ENCODE results near the gene ST3GAL2. TPM values are rescaled to one million over a fixed set of nuclear protein-coding genes. Genes with fewer than 3 reads are reported as not detected.
A peak's percentile ranks its signal among the peaks of the same experiment; 100 is the strongest.

The ST3GAL2 gene
- total and polyA plus RNA-seq, 7 experiments from 2014 or later = 11.3 to 35.9 (median 28.5) TPM

DNA sequence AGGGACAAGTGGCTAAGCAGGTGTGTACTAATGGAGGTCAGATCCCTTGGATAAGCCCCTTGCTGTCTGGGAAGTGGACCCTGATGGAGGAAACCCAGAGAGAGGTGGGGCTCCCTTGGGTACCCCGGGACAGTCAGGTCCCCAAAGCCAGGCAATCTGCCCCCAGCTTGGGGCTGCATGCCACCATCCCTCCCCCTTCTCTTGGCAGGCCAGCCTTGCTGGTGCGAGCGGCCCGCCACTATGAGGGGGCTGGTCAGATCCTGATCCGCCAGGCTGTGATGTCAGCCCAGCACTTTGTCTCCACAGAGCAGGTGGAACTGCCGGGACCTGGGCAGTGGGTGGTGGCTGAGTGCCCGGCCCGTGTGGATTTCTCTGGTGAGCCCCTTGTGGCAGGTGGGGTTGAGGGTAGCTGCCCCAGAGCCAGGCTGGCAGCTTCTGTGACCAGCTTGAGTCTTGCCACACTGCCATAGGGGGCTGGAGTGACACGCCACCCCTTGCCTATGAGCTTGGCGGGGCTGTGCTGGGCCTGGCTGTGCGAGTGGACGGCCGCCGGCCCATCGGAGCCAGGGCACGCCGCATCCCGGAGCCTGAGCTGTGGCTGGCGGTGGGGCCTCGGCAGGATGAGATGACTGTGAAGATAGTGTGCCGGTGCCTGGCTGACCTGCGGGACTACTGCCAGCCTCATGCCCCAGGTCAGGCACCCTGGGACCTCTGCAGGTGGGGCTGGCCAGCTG, 35.6 kb upstream of the ST3GAL2 start:
- Mint-ChIP-seq H3K36me3 (peaks cover 0 to 10% (median 0%) of the 10 kb centered on the region in 5 donors), H3K9me3 (no peaks in the 10 kb centered on the region), H3K4me3 (no peak overlapping the region), H3K27me3 (no peaks in the 10 kb centered on the region), H3K27ac (no peak overlapping the region), H3K4me1 (peaks cover 0 to 21% (median 0%) of the 10 kb centered on the region in 7 donors)
- POLR2A ChIA-PET = no interaction called here
- ATAC-seq (no peak), DNase-seq (no peak)
- Histone ChIP-seq H3K4me1 (ENCODE audit: control insufficient read depth in 2 of 2, insufficient read depth in 2 of 2, low read length in 2 of 2) (no peaks in the 10 kb centered on the region), H3K36me3 (ENCODE audit: control insufficient read depth in 2 of 3, insufficient read depth in 3 of 3, low read length in 3 of 3) (peaks cover 0 to 74% (median 0%) of the 10 kb centered on the region in 3 experiments), H3K27me3 (ENCODE audit: control insufficient read depth in 2 of 2, insufficient read depth in 2 of 2, low read length in 2 of 2) (no peaks in the 10 kb centered on the region), H3K9me3 (ENCODE audit: control insufficient read depth in 2 of 3, low read length in 3 of 3) (no peaks in the 10 kb centered on the region), H3K4me3 (ENCODE audit: low read length) (no peak overlapping the region), H3K27ac (ENCODE audit: low read depth, low read length) (no peak overlapping the region)
- CTCF ChIA-PET = interaction anchor here (1.0 kb wide), 1 partner anchor 104 kb away, joined by 3 read pairs; no protein-coding TSS in a partner anchor
- intact Hi-C loops (cut with micrococcal nuclease) = loop anchor here in 1 of 2 donors (5.0 kb wide), 2 partner anchors 77 to 92 kb away; no protein-coding TSS in a partner anchor

DNA sequence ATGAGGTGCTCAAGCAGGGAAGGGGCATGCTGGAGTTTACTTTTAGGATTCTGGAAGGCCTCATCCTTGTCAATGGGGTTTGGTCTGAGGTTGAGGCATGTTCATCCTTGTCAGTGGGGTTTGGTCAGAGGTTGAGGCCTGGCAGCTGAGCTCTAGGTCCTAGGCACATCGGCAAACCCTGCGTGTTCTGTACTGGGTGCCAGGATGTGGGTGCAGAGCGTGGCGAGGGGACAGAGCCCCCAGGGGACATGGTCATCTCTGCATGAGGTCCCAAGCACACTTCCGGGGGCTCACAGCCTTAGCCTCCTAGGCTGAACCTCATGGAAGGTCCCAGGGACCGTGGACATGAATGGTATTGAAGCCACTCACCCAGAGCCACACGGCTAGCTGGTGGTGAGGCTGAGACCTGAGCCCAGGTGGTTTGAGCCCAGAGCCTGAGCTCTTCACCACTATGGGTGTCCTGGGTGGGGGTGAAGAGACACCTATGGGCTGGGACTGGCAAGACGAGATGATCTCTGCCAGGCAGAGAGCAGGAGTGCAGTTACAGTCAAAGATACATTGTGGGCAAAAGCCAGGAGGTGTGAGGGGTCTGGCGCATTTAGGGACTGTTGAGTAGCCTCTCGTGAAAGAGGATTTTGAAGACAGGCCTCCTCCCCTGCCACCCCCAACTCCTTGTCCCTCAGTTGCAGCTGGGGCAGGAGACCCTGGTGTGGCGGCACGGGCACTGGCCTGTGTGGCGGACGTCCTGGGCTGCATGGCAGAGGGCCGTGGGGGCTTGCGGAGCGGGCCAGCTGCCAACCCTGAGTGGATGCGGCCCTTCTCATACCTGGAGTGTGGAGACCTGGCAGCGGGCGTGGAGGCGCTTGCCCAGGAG, 34.8 kb upstream of the ST3GAL2 start:
- Mint-ChIP-seq H3K27me3 (no peaks in the 10 kb centered on the region), H3K4me1 (peaks cover 0 to 21% (median 0%) of the 10 kb centered on the region in 7 donors), H3K27ac (peak overlapping the region in 3 of 9 donors; percentile 36 to 65 (median 56)), H3K9me3 (no peaks in the 10 kb centered on the region), H3K4me3 (no peak overlapping the region), H3K36me3 (peaks cover 0 to 9% (median 0%) of the 10 kb centered on the region in 5 donors)
- no peak for ATAC-seq
- Histone ChIP-seq H3K9me3 (ENCODE audit: control insufficient read depth in 2 of 3, low read length in 3 of 3) (no peaks in the 10 kb centered on the region), H3K36me3 (ENCODE audit: control insufficient read depth in 2 of 3, insufficient read depth in 3 of 3, low read length in 3 of 3) (peaks cover 0 to 69% (median 0%) of the 10 kb centered on the region in 3 experiments), H3K27me3 (ENCODE audit: control insufficient read depth in 2 of 2, insufficient read depth in 2 of 2, low read length in 2 of 2) (no peaks in the 10 kb centered on the region), H3K27ac (ENCODE audit: low read depth, low read length) (no peak overlapping the region), H3K4me1 (ENCODE audit: control insufficient read depth in 2 of 2, insufficient read depth in 2 of 2, low read length in 2 of 2) (no peaks in the 10 kb centered on the region), H3K4me3 (ENCODE audit: low read length) (no peak overlapping the region)
- ChIA-PET CTCF (interaction anchor here (1.0 kb wide), 1 partner anchor 104 kb away, joined by 3 read pairs; no protein-coding TSS in a partner anchor), POLR2A (no interaction called here)
- intact Hi-C loops (cut with micrococcal nuclease) = no loop called here
- DNase-seq = peak in 1 of 9 donors; percentile 8

DNA sequence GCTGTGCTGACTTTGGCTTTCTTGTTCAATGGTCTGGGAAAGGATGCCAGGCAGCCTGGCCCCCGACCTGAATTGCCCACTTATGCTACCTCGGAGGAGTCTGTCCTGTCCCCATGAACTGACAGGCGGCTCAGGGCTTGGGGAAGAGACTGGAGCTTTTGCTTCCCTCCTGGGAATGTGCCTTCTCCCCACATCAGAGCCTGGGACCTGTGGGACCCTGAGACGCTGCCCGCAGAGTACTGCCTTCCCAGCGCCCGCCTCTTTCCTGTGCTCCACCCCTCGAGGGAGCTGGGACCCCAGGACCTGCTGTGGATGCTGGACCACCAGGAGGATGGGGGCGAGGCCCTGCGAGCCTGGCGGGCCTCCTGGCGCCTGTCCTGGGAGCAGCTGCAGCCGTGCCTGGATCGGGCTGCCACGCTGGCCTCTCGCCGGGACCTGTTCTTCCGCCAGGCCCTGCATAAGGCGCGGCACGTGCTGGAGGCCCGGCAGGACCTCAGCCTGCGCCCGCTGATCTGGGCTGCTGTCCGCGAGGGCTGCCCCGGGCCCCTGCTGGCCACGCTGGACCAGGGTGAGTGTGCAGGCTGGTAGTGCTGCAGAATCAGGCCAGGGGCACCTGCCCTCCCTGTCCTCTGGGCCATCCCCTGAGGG, 34.0 kb upstream of the ST3GAL2 start:
- no peaks in the 10 kb centered on the region for H3K4me1 ChIP-seq (ENCODE audit: control insufficient read depth in 2 of 2, insufficient read depth in 2 of 2, low read length in 2 of 2)
- peaks cover 0 to 61% (median 0%) of the 10 kb centered on the region in 3 experiments for H3K36me3 ChIP-seq (ENCODE audit: control insufficient read depth in 2 of 3, insufficient read depth in 3 of 3, low read length in 3 of 3)
- Mint-ChIP-seq H3K9me3 (no peaks in the 10 kb centered on the region), H3K27me3 (no peaks in the 10 kb centered on the region), H3K4me3 (no peak overlapping the region), H3K27ac (no peak overlapping the region), H3K36me3 (peaks cover 0 to 9% (median 3%) of the 10 kb centered on the region in 5 donors), H3K4me1 (peaks cover 0 to 17% (median 0%) of the 10 kb centered on the region in 7 donors)
- ATAC-seq = no peak
- no peak for DNase-seq
- POLR2A ChIA-PET = interaction anchor here (0.6 kb wide), 1 partner anchor 1349 kb away, joined by 6 read pairs; no protein-coding TSS in a partner anchor
- H3K27me3 ChIP-seq (ENCODE audit: control insufficient read depth in 2 of 2, insufficient read depth in 2 of 2, low read length in 2 of 2) = no peaks in the 10 kb centered on the region
- CTCF ChIA-PET = interaction anchor here (1.0 kb wide), 1 partner anchor 103 kb away, joined by 3 read pairs; no protein-coding TSS in a partner anchor
- no peaks in the 10 kb centered on the region for H3K9me3 ChIP-seq (ENCODE audit: control insufficient read depth in 2 of 3, low read length in 3 of 3)
- H3K4me3 ChIP-seq (ENCODE audit: low read length) = no peak overlapping the region
- intact Hi-C loops (cut with micrococcal nuclease) = no loop called here
- no peak overlapping the region for H3K27ac ChIP-seq (ENCODE audit: low read depth, low read length)

DNA sequence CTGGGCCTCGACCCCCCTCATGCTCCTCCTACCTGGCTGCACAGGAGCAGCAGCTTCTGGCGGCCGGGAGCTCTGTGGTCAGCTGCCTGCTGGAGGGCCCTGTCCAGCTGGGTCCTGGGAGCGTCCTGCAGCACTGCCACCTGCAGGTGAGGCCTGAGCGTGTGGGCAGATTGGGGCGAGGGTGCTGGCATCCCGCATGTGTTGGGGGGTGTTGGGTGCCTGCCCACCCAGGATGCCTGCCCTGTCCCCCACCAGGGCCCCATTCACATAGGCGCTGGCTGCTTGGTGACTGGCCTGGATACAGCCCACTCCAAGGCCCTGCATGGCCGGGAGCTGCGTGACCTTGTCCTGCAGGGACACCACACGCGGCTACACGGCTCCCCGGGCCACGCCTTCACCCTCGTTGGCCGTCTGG, 32.0 kb upstream of the ST3GAL2 start:
- no peak for ATAC-seq
- Histone ChIP-seq H3K9me3 (ENCODE audit: control insufficient read depth in 2 of 3, low read length in 3 of 3) (no peaks in the 10 kb centered on the region), H3K4me1 (ENCODE audit: control insufficient read depth in 2 of 2, insufficient read depth in 2 of 2, low read length in 2 of 2) (no peaks in the 10 kb centered on the region), H3K36me3 (ENCODE audit: control insufficient read depth in 2 of 3, insufficient read depth in 3 of 3, low read length in 3 of 3) (peaks cover 0 to 61% (median 0%) of the 10 kb centered on the region in 3 experiments), H3K4me3 (ENCODE audit: low read length) (no peak overlapping the region), H3K27me3 (ENCODE audit: control insufficient read depth in 2 of 2, insufficient read depth in 2 of 2, low read length in 2 of 2) (no peaks in the 10 kb centered on the region), H3K27ac (ENCODE audit: low read depth, low read length) (no peak overlapping the region)
- DNase-seq = no peak
- Mint-ChIP-seq H3K27me3 (no peaks in the 10 kb centered on the region), H3K9me3 (no peaks in the 10 kb centered on the region), H3K4me3 (no peak overlapping the region), H3K4me1 (peaks cover 0 to 10% (median 0%) of the 10 kb centered on the region in 7 donors), H3K27ac (no peak overlapping the region), H3K36me3 (peaks cover 0 to 7% (median 0%) of the 10 kb centered on the region in 5 donors)
- CTCF ChIA-PET = interaction anchor here (0.6 to 1.2 kb wide), 2 partner anchors 69 to 101 kb away, joined by 3 to 4 read pairs; no protein-coding TSS in a partner anchor
- POLR2A ChIA-PET = interaction anchor here (1.1 to 1.3 kb wide), 2 partner anchors 90 to 97 kb away, joined by 3 read pairs; no protein-coding TSS in a partner anchor
- intact Hi-C loops (cut with micrococcal nuclease) = no loop called here

DNA sequence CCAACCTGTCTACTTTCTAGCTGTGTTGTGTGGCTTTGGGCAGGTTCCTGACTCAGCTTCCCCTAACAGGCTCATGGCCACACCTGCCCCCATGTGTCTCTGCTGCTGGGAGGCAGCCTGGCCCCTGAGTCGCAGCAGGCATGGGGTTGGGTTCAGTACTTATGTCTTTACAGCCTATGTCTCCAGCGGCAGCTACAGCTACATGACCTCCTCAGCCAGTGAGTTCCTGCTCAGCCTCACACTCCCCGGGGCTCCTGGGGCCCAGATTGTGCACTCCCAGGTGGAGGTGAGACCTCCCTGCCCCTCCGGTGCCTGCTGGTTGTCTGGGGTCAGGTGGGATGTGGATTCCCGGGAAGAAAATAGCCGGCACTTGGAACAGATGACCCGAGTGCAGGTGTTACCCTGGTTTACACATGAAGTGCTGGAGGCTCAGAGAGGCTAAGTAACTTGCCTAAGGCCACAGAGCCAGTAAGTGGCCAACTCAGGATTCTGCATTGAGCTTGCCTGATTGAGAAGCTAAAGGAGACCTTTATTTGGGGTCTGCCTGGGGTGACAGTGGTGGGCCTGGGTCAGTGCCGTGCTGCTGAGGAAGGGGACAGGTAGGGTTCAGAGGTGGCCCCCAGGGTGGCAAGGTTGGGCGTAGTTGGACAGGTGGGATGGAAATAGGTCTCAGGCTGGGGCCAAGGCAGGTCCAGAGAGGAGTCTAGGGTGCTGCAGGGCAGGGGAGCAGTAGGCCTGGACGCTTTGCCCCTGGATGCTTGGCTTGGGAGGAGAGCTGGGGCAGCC, 31.4 kb upstream of the ST3GAL2 start:
- no peak overlapping the region for H3K27ac ChIP-seq (ENCODE audit: low read depth, low read length)
- peak overlapping the region in 1 of 9 donors; percentile 52 for H3K27ac Mint-ChIP-seq
- peaks cover 0 to 10% (median 0%) of the 10 kb centered on the region in 7 donors for H3K4me1 Mint-ChIP-seq
- no peaks in the 10 kb centered on the region for H3K4me1 ChIP-seq (ENCODE audit: control insufficient read depth in 2 of 2, insufficient read depth in 2 of 2, low read length in 2 of 2)
- peaks cover 0 to 7% (median 0%) of the 10 kb centered on the region in 5 donors for H3K36me3 Mint-ChIP-seq
- CTCF ChIA-PET = interaction anchor here (0.6 to 1.2 kb wide), 2 partner anchors 68 to 101 kb away, joined by 3 to 4 read pairs; no protein-coding TSS in a partner anchor
- POLR2A ChIA-PET = interaction anchor here (0.8 to 1.3 kb wide), 3 partner anchors 31 to 96 kb away, joined by 3 read pairs; no protein-coding TSS in a partner anchor
- DNase-seq = no peak
- intact Hi-C loops (cut with micrococcal nuclease) = no loop called here
- no peaks in the 10 kb centered on the region for H3K9me3 Mint-ChIP-seq
- peaks cover 0 to 57% (median 0%) of the 10 kb centered on the region in 3 experiments for H3K36me3 ChIP-seq (ENCODE audit: control insufficient read depth in 2 of 3, insufficient read depth in 3 of 3, low read length in 3 of 3)
- H3K27me3 Mint-ChIP-seq = no peaks in the 10 kb centered on the region
- ATAC-seq = no peak
- H3K27me3 ChIP-seq (ENCODE audit: control insufficient read depth in 2 of 2, insufficient read depth in 2 of 2, low read length in 2 of 2) = no peaks in the 10 kb centered on the region
- H3K9me3 ChIP-seq (ENCODE audit: control insufficient read depth in 2 of 3, low read length in 3 of 3) = no peaks in the 10 kb centered on the region
- H3K4me3 Mint-ChIP-seq = no peak overlapping the region
- H3K4me3 ChIP-seq (ENCODE audit: low read length) = no peak overlapping the region

Data from naive thymus-derived CD4-positive, alpha-beta T cell (primary cell).